ENCODE data around the gene INTS3. TPM values are rescaled to one million over a fixed set of nuclear protein-coding genes. Genes with fewer than 3 reads are reported as not detected.

INTS3 gene
- total RNA-seq, 1 donor from 2014 or later = 39.5 TPM

DNA sequence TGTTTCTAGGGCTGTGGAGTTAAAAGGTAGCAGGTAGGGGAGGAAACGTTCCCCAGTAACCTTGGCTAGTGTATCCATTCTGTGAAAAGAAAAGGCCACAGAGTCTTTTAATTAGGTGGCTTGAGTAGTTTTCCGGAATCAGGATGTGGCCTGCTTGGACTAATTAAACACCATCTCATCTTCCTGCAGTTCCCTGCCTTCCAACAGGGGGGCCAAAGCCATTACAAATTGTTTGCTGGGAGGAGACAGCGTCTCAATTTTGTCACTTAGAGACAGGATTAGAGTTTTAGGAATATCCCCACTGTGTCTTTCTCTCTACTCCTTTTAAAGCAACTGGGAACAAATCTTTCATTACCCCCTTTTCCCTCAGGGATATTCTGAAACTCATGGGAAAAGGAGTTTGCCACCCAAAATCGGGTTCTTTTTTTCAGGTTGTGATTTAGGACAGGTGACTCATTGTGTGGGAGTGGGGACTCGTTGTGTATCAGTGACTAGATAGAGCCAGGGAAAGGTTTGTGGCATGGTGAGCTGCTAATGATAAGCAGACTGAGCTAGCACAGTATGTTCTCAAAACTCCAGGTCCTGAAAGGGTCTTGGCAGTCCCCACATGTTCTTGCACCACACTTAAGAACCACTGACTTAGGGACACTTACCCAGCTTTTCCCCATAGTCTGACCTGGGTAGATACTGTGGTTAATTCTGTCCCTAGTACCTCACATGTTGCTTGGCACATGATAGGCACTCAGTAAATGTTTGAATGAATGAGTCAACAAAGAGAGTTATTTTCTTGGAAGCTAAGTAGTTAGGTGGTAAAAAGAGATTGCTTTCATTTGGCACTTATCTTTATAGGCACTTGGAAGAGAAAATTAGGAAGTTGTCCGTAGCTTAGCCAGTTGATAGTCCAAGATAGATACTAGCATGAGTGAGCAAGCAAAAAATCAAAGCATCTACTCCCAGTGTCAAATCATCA, 22.5 kb downstream of the INTS3 start:
- Histone ChIP-seq H3K36me3 (ENCODE audit: insufficient read depth, low read length) (peaks cover 54% of the 10 kb centered on the region), H3K4me1 (ENCODE audit: insufficient read depth, low read length) (peaks cover 8% of the 10 kb centered on the region), H3K9ac (ENCODE audit: low read length) (no peak overlapping the region), H2AFZ (ENCODE audit: low read depth, low read length) (no peak overlapping the region), H4K20me1 (ENCODE audit: insufficient read depth, low read length) (no peaks in the 10 kb centered on the region), H3K4me3 (ENCODE audit: insufficient read depth, low read depth, low read length) (no peak overlapping the region), H3K9me3 (ENCODE audit: insufficient read depth, low read depth, low read length) (no peaks in the 10 kb centered on the region), H3K79me2 (ENCODE audit: insufficient read depth, low read length) (no peaks in the 10 kb centered on the region), H3K27me3 (ENCODE audit: insufficient read depth, low read length) (no peaks in the 10 kb centered on the region), H3K4me2 (ENCODE audit: low read length) (no peak overlapping the region), H3K27ac (ENCODE audit: low read depth, low read length) (no peak overlapping the region)
- no peaks in the 10 kb centered on the region for H3K9me3 Mint-ChIP-seq (ENCODE audit: unreplicated experiment)
- no peaks in the 10 kb centered on the region for H3K27me3 Mint-ChIP-seq (ENCODE audit: low read depth, unreplicated experiment)
- DNase-seq (ENCODE audit: low read depth) (no peak), FAIRE-seq (no peak)
- H3K36me3 Mint-ChIP-seq (ENCODE audit: low read depth, unreplicated experiment) = peaks cover 31% of the 10 kb centered on the region
- peaks cover 10% of the 10 kb centered on the region for H3K4me1 Mint-ChIP-seq (ENCODE audit: low read depth, unreplicated experiment)
- no peak for TF ChIP-seq EZH2 (IDR thresholded peaks at IDR 0.05; ENCODE audit: insufficient read depth, low read length)
- TF ChIP-seq, protein P1, sequence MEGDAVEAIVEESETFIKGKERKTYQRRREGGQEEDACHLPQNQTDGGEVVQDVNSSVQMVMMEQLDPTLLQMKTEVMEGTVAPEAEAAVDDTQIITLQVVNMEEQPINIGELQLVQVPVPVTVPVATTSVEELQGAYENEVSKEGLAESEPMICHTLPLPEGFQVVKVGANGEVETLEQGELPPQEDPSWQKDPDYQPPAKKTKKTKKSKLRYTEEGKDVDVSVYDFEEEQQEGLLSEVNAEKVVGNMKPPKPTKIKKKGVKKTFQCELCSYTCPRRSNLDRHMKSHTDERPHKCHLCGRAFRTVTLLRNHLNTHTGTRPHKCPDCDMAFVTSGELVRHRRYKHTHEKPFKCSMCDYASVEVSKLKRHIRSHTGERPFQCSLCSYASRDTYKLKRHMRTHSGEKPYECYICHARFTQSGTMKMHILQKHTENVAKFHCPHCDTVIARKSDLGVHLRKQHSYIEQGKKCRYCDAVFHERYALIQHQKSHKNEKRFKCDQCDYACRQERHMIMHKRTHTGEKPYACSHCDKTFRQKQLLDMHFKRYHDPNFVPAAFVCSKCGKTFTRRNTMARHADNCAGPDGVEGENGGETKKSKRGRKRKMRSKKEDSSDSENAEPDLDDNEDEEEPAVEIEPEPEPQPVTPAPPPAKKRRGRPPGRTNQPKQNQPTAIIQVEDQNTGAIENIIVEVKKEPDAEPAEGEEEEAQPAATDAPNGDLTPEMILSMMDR (IDR thresholded peaks at IDR 0.05; ENCODE audit: insufficient read depth, low read depth, low read length) = no peak
- H3K27ac Mint-ChIP-seq (ENCODE audit: unreplicated experiment) = peak overlapping the region; percentile 13
- H3K4me3 Mint-ChIP-seq (ENCODE audit: unreplicated experiment) = no peak overlapping the region

DNA sequence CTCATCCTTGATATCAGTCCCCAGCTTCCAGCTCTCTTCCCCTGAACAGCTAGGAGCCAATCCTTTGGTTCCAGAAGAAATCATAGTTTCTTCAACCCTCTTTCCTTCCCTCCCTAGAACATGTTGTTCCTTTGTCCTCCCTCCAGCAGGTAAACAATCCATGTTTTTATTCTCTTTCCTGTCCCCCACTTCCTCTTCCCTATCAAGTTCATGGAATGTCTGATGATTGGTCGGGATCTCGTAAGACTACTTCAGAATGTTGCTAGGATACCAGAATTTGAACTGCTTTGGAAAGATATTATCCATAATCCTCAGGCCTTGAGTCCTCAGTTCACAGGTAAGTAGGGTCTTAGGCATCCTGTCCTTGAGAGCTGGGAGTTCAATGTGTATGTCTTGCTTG, 24.2 kb downstream of the INTS3 start:
- FAIRE-seq = no peak
- Histone ChIP-seq H3K36me3 (ENCODE audit: insufficient read depth, low read length) (peaks cover 52% of the 10 kb centered on the region), H3K27ac (ENCODE audit: low read depth, low read length) (no peak overlapping the region), H3K9ac (ENCODE audit: low read length) (no peak overlapping the region), H3K27me3 (ENCODE audit: insufficient read depth, low read length) (no peaks in the 10 kb centered on the region), H3K79me2 (ENCODE audit: insufficient read depth, low read length) (no peaks in the 10 kb centered on the region), H3K4me2 (ENCODE audit: low read length) (no peak overlapping the region), H4K20me1 (ENCODE audit: insufficient read depth, low read length) (no peaks in the 10 kb centered on the region), H3K4me3 (ENCODE audit: insufficient read depth, low read depth, low read length) (no peak overlapping the region), H3K9me3 (ENCODE audit: insufficient read depth, low read depth, low read length) (no peaks in the 10 kb centered on the region), H3K4me1 (ENCODE audit: insufficient read depth, low read length) (peaks cover 8% of the 10 kb centered on the region), H2AFZ (ENCODE audit: low read depth, low read length) (no peak overlapping the region)
- H3K4me3 Mint-ChIP-seq (ENCODE audit: unreplicated experiment) = no peak overlapping the region
- no peaks in the 10 kb centered on the region for H3K9me3 Mint-ChIP-seq (ENCODE audit: unreplicated experiment)
- TF ChIP-seq, protein P1 (IDR thresholded peaks at IDR 0.05; ENCODE audit: insufficient read depth, low read depth, low read length) = no peak
- no peak for TF ChIP-seq EZH2 (IDR thresholded peaks at IDR 0.05; ENCODE audit: insufficient read depth, low read length)
- H3K36me3 Mint-ChIP-seq (ENCODE audit: low read depth, unreplicated experiment) = peaks cover 27% of the 10 kb centered on the region
- H3K27ac Mint-ChIP-seq (ENCODE audit: unreplicated experiment) = no peak overlapping the region
- no peak for DNase-seq (ENCODE audit: low read depth)
- H3K27me3 Mint-ChIP-seq (ENCODE audit: low read depth, unreplicated experiment) = no peaks in the 10 kb centered on the region
- peaks cover 10% of the 10 kb centered on the region for H3K4me1 Mint-ChIP-seq (ENCODE audit: low read depth, unreplicated experiment)
